Measurements from ENCODE around the gene SGTB. TPM values are rescaled to one million over a fixed set of nuclear protein-coding genes. Genes with fewer than 3 reads are reported as not detected.
"Not testable (repeated sequence)": the region's sequence is repeated elsewhere in the genome, so short reads cannot be mapped to it uniquely, and the experiment has no call there.

SGTB gene
- total RNA-seq, 1 donor = 21.4 TPM

GRCh38 chr5:65736011-65736410, 14.1 kb upstream of the SGTB start:
- Histone ChIP-seq H3K4me2 (ENCODE audit: insufficient read depth, low read length) (no peak overlapping the region), H4K20me1 (ENCODE audit: insufficient read depth, low read length) (no peaks in the 10 kb centered on the region), H3K27ac (ENCODE audit: low read depth, low read length) (no peak overlapping the region), H3K4me1 (ENCODE audit: insufficient read depth, low read length) (peaks cover 2% of the 10 kb centered on the region), H3K36me3 (ENCODE audit: insufficient read depth, low read length) (no peaks in the 10 kb centered on the region), H3K9me3 (ENCODE audit: low read depth, low read length) (no peaks in the 10 kb centered on the region), H3K79me2 (ENCODE audit: insufficient read depth, low read length) (peaks cover 68% of the 10 kb centered on the region), H3K27me3 (ENCODE audit: insufficient read depth, low read length) (no peaks in the 10 kb centered on the region), H3K4me3 (ENCODE audit: insufficient read depth, low read length) (no peak overlapping the region), H2AFZ (ENCODE audit: low read length) (no peak overlapping the region)
- no peak for DNase-seq (ENCODE audit: insufficient read length, low spot score, missing footprints)
- TF ChIP-seq CTCF (IDR thresholded peaks at IDR 0.05; ENCODE audit: extremely low read depth, low read depth, low read length) = no peak

GRCh38 chr5:65734921-65735320, 13.0 kb upstream of the SGTB start:
- no peak overlapping the region for H3K27ac ChIP-seq (ENCODE audit: low read depth, low read length)
- no peak for TF ChIP-seq CTCF (IDR thresholded peaks at IDR 0.05; ENCODE audit: extremely low read depth, low read depth, low read length)
- no peak overlapping the region for H3K4me3 ChIP-seq (ENCODE audit: insufficient read depth, low read length)
- no peaks in the 10 kb centered on the region for H3K9me3 ChIP-seq (ENCODE audit: low read depth, low read length)
- DNase-seq (ENCODE audit: insufficient read length, low spot score, missing footprints) = no peak
- H3K79me2 ChIP-seq (ENCODE audit: insufficient read depth, low read length) = peaks cover 68% of the 10 kb centered on the region
- H4K20me1 ChIP-seq (ENCODE audit: insufficient read depth, low read length) = no peaks in the 10 kb centered on the region
- H2AFZ ChIP-seq (ENCODE audit: low read length) = no peak overlapping the region
- H3K4me1 ChIP-seq (ENCODE audit: insufficient read depth, low read length) = no peaks in the 10 kb centered on the region
- no peaks in the 10 kb centered on the region for H3K27me3 ChIP-seq (ENCODE audit: insufficient read depth, low read length)
- H3K4me2 ChIP-seq (ENCODE audit: insufficient read depth, low read length) = no peak overlapping the region
- H3K36me3 ChIP-seq (ENCODE audit: insufficient read depth, low read length) = no peaks in the 10 kb centered on the region

GRCh38 chr5:65734196-65734775, 12.4 kb upstream of the SGTB start:
- not testable (repeated sequence) for H2AFZ ChIP-seq (ENCODE audit: low read length); H3K36me3 ChIP-seq (ENCODE audit: insufficient read depth, low read length); H3K27me3 ChIP-seq (ENCODE audit: insufficient read depth, low read length); H3K4me1 ChIP-seq (ENCODE audit: insufficient read depth, low read length); H4K20me1 ChIP-seq (ENCODE audit: insufficient read depth, low read length); H3K9me3 ChIP-seq (ENCODE audit: low read depth, low read length); H3K4me2 ChIP-seq (ENCODE audit: insufficient read depth, low read length); DNase-seq (ENCODE audit: insufficient read length, low spot score, missing footprints); H3K4me3 ChIP-seq (ENCODE audit: insufficient read depth, low read length); H3K27ac ChIP-seq (ENCODE audit: low read depth, low read length)
- H3K79me2 ChIP-seq (ENCODE audit: insufficient read depth, low read length) = peaks cover 68% of the 10 kb centered on the region

GRCh38 chr5:65732046-65732445, 10.1 kb upstream of the SGTB start:
- not testable (repeated sequence) for DNase-seq (ENCODE audit: insufficient read length, low spot score, missing footprints); H3K4me1 ChIP-seq (ENCODE audit: insufficient read depth, low read length); H3K27ac ChIP-seq (ENCODE audit: low read depth, low read length); H3K4me3 ChIP-seq (ENCODE audit: insufficient read depth, low read length); H3K27me3 ChIP-seq (ENCODE audit: insufficient read depth, low read length); H2AFZ ChIP-seq (ENCODE audit: low read length); H4K20me1 ChIP-seq (ENCODE audit: insufficient read depth, low read length); H3K9me3 ChIP-seq (ENCODE audit: low read depth, low read length); H3K36me3 ChIP-seq (ENCODE audit: insufficient read depth, low read length); H3K4me2 ChIP-seq (ENCODE audit: insufficient read depth, low read length)
- H3K79me2 ChIP-seq (ENCODE audit: insufficient read depth, low read length) = peaks cover 68% of the 10 kb centered on the region

GRCh38 chr5:65730910-65731309, 9.0 kb upstream of the SGTB start:
- peaks cover 68% of the 10 kb centered on the region for H3K79me2 ChIP-seq (ENCODE audit: insufficient read depth, low read length)
- H3K9me3 ChIP-seq (ENCODE audit: low read depth, low read length) = no peaks in the 10 kb centered on the region
- H3K4me3 ChIP-seq (ENCODE audit: insufficient read depth, low read length) = no peak overlapping the region
- no peaks in the 10 kb centered on the region for H3K27me3 ChIP-seq (ENCODE audit: insufficient read depth, low read length)
- H3K4me1 ChIP-seq (ENCODE audit: insufficient read depth, low read length) = peaks cover 2% of the 10 kb centered on the region
- DNase-seq (ENCODE audit: insufficient read length, low spot score, missing footprints) = no peak
- no peak for TF ChIP-seq CTCF (IDR thresholded peaks at IDR 0.05; ENCODE audit: extremely low read depth, low read depth, low read length)
- no peak overlapping the region for H3K27ac ChIP-seq (ENCODE audit: low read depth, low read length)
- no peak overlapping the region for H3K4me2 ChIP-seq (ENCODE audit: insufficient read depth, low read length)
- H4K20me1 ChIP-seq (ENCODE audit: insufficient read depth, low read length) = no peaks in the 10 kb centered on the region
- H3K36me3 ChIP-seq (ENCODE audit: insufficient read depth, low read length) = no peaks in the 10 kb centered on the region
- no peak overlapping the region for H2AFZ ChIP-seq (ENCODE audit: low read length)
